HEK293T (cell line): ENCODE data around the gene ZDHHC24.

Source experiments
- CTCF ChIA-PET: fragments of 350-600 bp; formaldehyde crosslinking; extraction: SDS; loops from one replicate; lab custom pipeline; 2021; ENCODE audit warnings: antibody characterized with exemption, inconsistent platforms; lab: Yijun Ruan, JAX
- POLR2A ChIA-PET: fragments of 350-600 bp; formaldehyde crosslinking; extraction: SDS; loops from one replicate; lab custom pipeline; 2020; ENCODE audit warnings: antibody characterized with exemption, inconsistent platforms; lab: Yijun Ruan, JAX
- DNase-seq: peaks from one replicate; pipeline ENCODE4 v3.0.0; 2012; ENCODE audit warnings: mixed read lengths; ENCODE audit errors: extremely low spot score
- ARNT ChIP-seq: fragments of 450-650 bp; IDR thresholded peaks from 2 replicates; pipeline ENCODE4 v1.6.1; 2017; ENCODE audit warnings: mild to moderate bottlenecking
- BHLHE40 ChIP-seq: fragments of 450-650 bp; IDR thresholded peaks from 2 replicates; pipeline ENCODE4 v1.6.1; 2016; ENCODE audit warnings: mild to moderate bottlenecking, moderate library complexity, borderline replicate concordance
- CTBP1 ChIP-seq: fragments of 450-650 bp; IDR thresholded peaks from 2 replicates; pipeline ENCODE4 v1.6.1; 2016; ENCODE audit warnings: borderline replicate concordance
- ELF4 ChIP-seq: fragments of 450-650 bp; IDR thresholded peaks from 2 replicates; pipeline ENCODE4 v1.6.1; 2017; ENCODE audit warnings: antibody characterized with exemption
- FOXA1 ChIP-seq: fragments of 450-650 bp; IDR thresholded peaks from 2 replicates; pipeline ENCODE4 v1.6.1; 2016; ENCODE audit warnings: mild to moderate bottlenecking
- FOXK2 ChIP-seq: fragments of 450-650 bp; IDR thresholded peaks from 2 replicates; pipeline ENCODE4 v1.6.1; 2016; ENCODE audit warnings: mild to moderate bottlenecking
- FOXM1 ChIP-seq: fragments of 450-650 bp; IDR thresholded peaks from 2 replicates; pipeline ENCODE4 v1.6.1; 2017; ENCODE audit warnings: mild to moderate bottlenecking, borderline replicate concordance
- HDGF ChIP-seq: fragments of 450-650 bp; IDR thresholded peaks from 2 replicates; pipeline ENCODE4 v1.6.1; 2017; ENCODE audit warnings: antibody characterized with exemption, borderline replicate concordance
- L3MBTL2 ChIP-seq: fragments of 450-650 bp; conservative IDR thresholded peaks from 2 replicates; pipeline ENCODE4 v1.6.1; 2016; ENCODE audit warnings: mild to moderate bottlenecking
- LEF1 ChIP-seq: fragments of 450-650 bp; IDR thresholded peaks from 2 replicates; pipeline ENCODE4 v1.6.1; 2017; ENCODE audit warnings: mild to moderate bottlenecking, borderline replicate concordance
- NFRKB ChIP-seq: fragments of 450-650 bp; IDR thresholded peaks from 2 replicates; pipeline ENCODE4 v1.6.1; 2016; ENCODE audit warnings: mild to moderate bottlenecking, moderate library complexity
- PKNOX1 ChIP-seq: fragments of 450-650 bp; IDR thresholded peaks from 2 replicates; pipeline ENCODE4 v1.6.1; 2016
- SP1 ChIP-seq: fragments of 450-650 bp; IDR thresholded peaks from 2 replicates; pipeline ENCODE4 v1.6.1; 2017
- SUZ12 ChIP-seq: fragments of 450-650 bp; IDR thresholded peaks from 2 replicates; pipeline ENCODE4 v1.6.1; 2016; ENCODE audit warnings: mild to moderate bottlenecking
- TARDBP ChIP-seq: fragments of 450-650 bp; IDR thresholded peaks from 2 replicates; pipeline ENCODE4 v1.6.1; 2016
- ZNF384 ChIP-seq: fragments of 450-650 bp; IDR thresholded peaks from 2 replicates; pipeline ENCODE4 v1.6.1; 2016

The ZDHHC24 gene

GRCh38 chr11:66505276-66505816 lies 40.5 kb downstream of the ZDHHC24 start:
- ChIA-PET CTCF (no interaction called here), POLR2A (no interaction called here)
- no peak for TF ChIP-seq ELF4
- no peak for TF ChIP-seq TARDBP
- no peak for TF ChIP-seq FOXM1
- TF ChIP-seq NFRKB: no peak
- no peak for TF ChIP-seq LEF1
- TF ChIP-seq ZNF384: no peak
- no peak for DNase-seq

GRCh38 chr11:66498506-66498905 lies 47.3 kb downstream of the ZDHHC24 start:
- TF ChIP-seq FOXK2 (no peak), TARDBP (no peak), ARNT (no peak), L3MBTL2 (no peak), FOXM1 (no peak), HDGF (no peak), PKNOX1 (no peak), NFRKB (no peak), BHLHE40 (no peak), SUZ12 (no peak), ELF4 (no peak), CTBP1 (no peak), LEF1 (no peak), ZNF384 (no peak), FOXA1 (no peak), SP1 (no peak)
- ChIA-PET POLR2A (no interaction called here), CTCF (no interaction called here)
- no peak for DNase-seq

GRCh38 chr11:66497206-66497605 lies 48.6 kb downstream of the ZDHHC24 start:
- ChIA-PET POLR2A (no interaction called here), CTCF (no interaction called here)
- TF ChIP-seq SUZ12 (no peak), PKNOX1 (no peak), ARNT (no peak)
- DNase-seq: no peak

GRCh38 chr11:66495401-66495854 lies 50.4 kb downstream of the ZDHHC24 start:
- no peak for DNase-seq
- TF ChIP-seq SUZ12 (no peak), BHLHE40 (no peak), LEF1 (no peak), ARNT (no peak), L3MBTL2 (no peak), TARDBP (no peak), NFRKB (no peak), FOXM1 (no peak), SP1 (no peak), FOXK2 (no peak), CTBP1 (no peak), ZNF384 (no peak), ELF4 (no peak), FOXA1 (no peak), HDGF (no peak)
- ChIA-PET CTCF (no interaction called here), POLR2A (no interaction called here)

- ChIA-PET POLR2A (no interaction called here), CTCF (no interaction called here)
Observed at GRCh38 chr11:66494935-66495334, 50.9 kb downstream of the ZDHHC24 start.

GRCh38 chr11:66494458-66494857 lies 51.4 kb downstream of the ZDHHC24 start:
- no peak for DNase-seq
- POLR2A ChIA-PET: no interaction called here
- CTCF ChIA-PET: no interaction called here
- TF ChIP-seq ELF4 (no peak), CTBP1 (no peak), HDGF (no peak)

More at GRCh38 chr11:66494935-66495334, 50.9 kb downstream of the ZDHHC24 start:
- no peak for DNase-seq
- TF ChIP-seq SP1 (no peak), FOXA1 (no peak), CTBP1 (no peak), HDGF (no peak), LEF1 (no peak), ZNF384 (no peak), PKNOX1 (no peak), NFRKB (no peak), L3MBTL2 (no peak), ARNT (no peak), BHLHE40 (no peak), ELF4 (no peak), TARDBP (no peak)

GRCh38 chr11:66493130-66493529 lies 52.7 kb downstream of the ZDHHC24 start:
- ChIA-PET POLR2A (interaction anchor here (2.6 kb wide), 1 partner anchor 13 kb away, joined by 9 read pairs; the partner anchor contains the start of gene DPP3), CTCF (interaction anchor here (0.7 to 0.9 kb wide), 2 partner anchors 69 to 75 kb away, joined by 3 read pairs; no protein-coding TSS in a partner anchor)
- TF ChIP-seq TARDBP: no peak
- TF ChIP-seq PKNOX1: no peak
- no peak for TF ChIP-seq BHLHE40
- no peak for TF ChIP-seq SUZ12
- TF ChIP-seq ARNT: no peak
- no peak for TF ChIP-seq NFRKB
- no peak for TF ChIP-seq ZNF384
- TF ChIP-seq L3MBTL2: no peak
- TF ChIP-seq FOXA1: no peak
- no peak for TF ChIP-seq LEF1
- no peak for TF ChIP-seq ELF4
- no peak for TF ChIP-seq SP1
- TF ChIP-seq HDGF: no peak
- TF ChIP-seq FOXM1: no peak
- no peak for TF ChIP-seq FOXK2
- TF ChIP-seq CTBP1: no peak
- DNase-seq: no peak
